Measurements from ENCODE around the gene MYOM3. TPM values are rescaled to one million over a fixed set of nuclear protein-coding genes. Genes with fewer than 3 reads are reported as not detected.

Gene MYOM3
- total and polyA plus RNA-seq, 4 experiments from 2014 or later, result not detected

- intact Hi-C loops (cut with micrococcal nuclease), result no loop called here
- H3K4me3 Mint-ChIP-seq, result no peak overlapping the region
- no peaks in the 10 kb centered on the region for H3K36me3 Mint-ChIP-seq
- Histone ChIP-seq H3K9me3 (ENCODE audit: control insufficient read depth in 1 of 2, low read length in 2 of 2) (no peaks in the 10 kb centered on the region), H3K36me3 (ENCODE audit: insufficient read depth, low read length) (no peaks in the 10 kb centered on the region), H3K27ac (ENCODE audit: low read depth, low read length) (no peak overlapping the region), H3K4me3 (ENCODE audit: low read length in 2 of 2) (no peak overlapping the region), H3K27me3 (ENCODE audit: insufficient read depth, low read length) (no peaks in the 10 kb centered on the region), H3K4me1 (ENCODE audit: insufficient read depth, low read length) (peaks cover 10% of the 10 kb centered on the region)
- CTCF ChIA-PET (ENCODE audit: partially characterized antibody), result interaction anchor here (1.4 to 10.7 kb wide), 2 partner anchors 8 to 246 kb away, joined by 3 to 158 read pairs; no protein-coding TSS in a partner anchor
- peaks cover 11 to 22% of the 10 kb centered on the region in 2 donors for H3K27me3 Mint-ChIP-seq
- no peak overlapping the region for H3K27ac Mint-ChIP-seq
- peaks cover 7 to 11% (median 9%) of the 10 kb centered on the region in 4 donors for H3K4me1 Mint-ChIP-seq
- no peak for DNase-seq
- no peaks in the 10 kb centered on the region for H3K9me3 Mint-ChIP-seq
- POLR2A ChIA-PET (ENCODE audit: partially characterized antibody), result no interaction called here
Observed at GRCh38 chr1:24147194-24147593, 35.3 kb upstream of the MYOM3 start.

- H3K9me3 Mint-ChIP-seq, result no peaks in the 10 kb centered on the region
- intact Hi-C loops (cut with micrococcal nuclease), result no loop called here
Observed at GRCh38 chr1:24142546-24143534, 30.9 kb upstream of the MYOM3 start, which contains the start of gene IL22RA1. Gene IL22RA1 (minus strand): TSS chr1:24143140. CDS start chr1:24143082, 58 bp downstream.

GRCh38 chr1:24141311-24141997, 29.5 kb upstream of the MYOM3 start:
- H3K27me3 Mint-ChIP-seq, result peaks cover 1 to 12% of the 10 kb centered on the region in 2 donors
- no peaks in the 10 kb centered on the region for H3K4me1 Mint-ChIP-seq
- H3K4me3 ChIP-seq (ENCODE audit: low read length in 2 of 2), result no peak overlapping the region
- intact Hi-C loops (cut with micrococcal nuclease), result no loop called here
- H3K9me3 Mint-ChIP-seq, result no peaks in the 10 kb centered on the region
- H3K27ac Mint-ChIP-seq, result no peak overlapping the region
- DNase-seq, result no peak
- no peaks in the 10 kb centered on the region for H3K36me3 ChIP-seq (ENCODE audit: insufficient read depth, low read length)
- peak overlapping the region in 1 of 8 donors; percentile 17 for H3K4me3 Mint-ChIP-seq
- no peaks in the 10 kb centered on the region for H3K36me3 Mint-ChIP-seq
- ChIA-PET POLR2A (ENCODE audit: partially characterized antibody) (interaction anchor here (0.6 kb wide), 1 partner anchor 47 kb away, joined by 4 read pairs; no protein-coding TSS in a partner anchor), CTCF (ENCODE audit: partially characterized antibody) (interaction anchor here (1.7 kb wide), 1 partner anchor 9 kb away, joined by 5 read pairs; no protein-coding TSS in a partner anchor)
- no peaks in the 10 kb centered on the region for H3K27me3 ChIP-seq (ENCODE audit: insufficient read depth, low read length)
- H3K4me1 ChIP-seq (ENCODE audit: insufficient read depth, low read length), result no peaks in the 10 kb centered on the region
- no peaks in the 10 kb centered on the region for H3K9me3 ChIP-seq (ENCODE audit: control insufficient read depth in 1 of 2, low read length in 2 of 2)
- no peak overlapping the region for H3K27ac ChIP-seq (ENCODE audit: low read depth, low read length)

More at GRCh38 chr1:24142546-24143534, 30.9 kb upstream of the MYOM3 start, which contains the start of gene IL22RA1:
- no peaks in the 10 kb centered on the region for H3K36me3 ChIP-seq (ENCODE audit: insufficient read depth, low read length)
- no peak within 1 kb of the TSS for H3K4me3 ChIP-seq (ENCODE audit: low read length in 2 of 2)
- H3K4me1 ChIP-seq (ENCODE audit: insufficient read depth, low read length), result no peaks in the 10 kb centered on the region
- peaks cover 4 to 12% of the 10 kb centered on the region in 2 donors for H3K27me3 Mint-ChIP-seq
- ChIA-PET POLR2A (ENCODE audit: partially characterized antibody) (no interaction called here), CTCF (ENCODE audit: partially characterized antibody) (interaction anchor here (1.7 kb wide), 1 partner anchor 8 kb away, joined by 5 read pairs; no protein-coding TSS in a partner anchor)
- H3K36me3 Mint-ChIP-seq, result no peaks in the 10 kb centered on the region
- no peak within 1 kb of the TSS for H3K27ac Mint-ChIP-seq
- DNase-seq, result no peak
- H3K27ac ChIP-seq (ENCODE audit: low read depth, low read length), result no peak within 1 kb of the TSS
- H3K27me3 ChIP-seq (ENCODE audit: insufficient read depth, low read length), result no peaks in the 10 kb centered on the region
- no peak within 1 kb of the TSS for H3K4me3 Mint-ChIP-seq
- H3K9me3 ChIP-seq (ENCODE audit: control insufficient read depth in 1 of 2, low read length in 2 of 2), result no peaks in the 10 kb centered on the region
- H3K4me1 Mint-ChIP-seq, result no peaks in the 10 kb centered on the region

- H3K27me3 Mint-ChIP-seq, result peaks cover 1 to 9% of the 10 kb centered on the region in 2 donors
- ChIA-PET CTCF (ENCODE audit: partially characterized antibody) (interaction anchor here (1.9 kb wide), 1 partner anchor 10 kb away, joined by 7 read pairs; no protein-coding TSS in a partner anchor), POLR2A (ENCODE audit: partially characterized antibody) (no interaction called here)
- no peak overlapping the region for H3K27ac ChIP-seq (ENCODE audit: low read depth, low read length)
- DNase-seq, result no peak
- H3K4me3 Mint-ChIP-seq, result no peak overlapping the region
- H3K27me3 ChIP-seq (ENCODE audit: insufficient read depth, low read length), result no peaks in the 10 kb centered on the region
- intact Hi-C loops (cut with micrococcal nuclease), result no loop called here
- no peaks in the 10 kb centered on the region for H3K36me3 ChIP-seq (ENCODE audit: insufficient read depth, low read length)
- no peaks in the 10 kb centered on the region for H3K9me3 Mint-ChIP-seq
- H3K36me3 Mint-ChIP-seq, result no peaks in the 10 kb centered on the region
- H3K4me1 Mint-ChIP-seq, result no peaks in the 10 kb centered on the region
- no peak overlapping the region for H3K4me3 ChIP-seq (ENCODE audit: low read length in 2 of 2)
- H3K4me1 ChIP-seq (ENCODE audit: insufficient read depth, low read length), result no peaks in the 10 kb centered on the region
- no peak overlapping the region for H3K27ac Mint-ChIP-seq
- no peaks in the 10 kb centered on the region for H3K9me3 ChIP-seq (ENCODE audit: control insufficient read depth in 1 of 2, low read length in 2 of 2)
Observed at GRCh38 chr1:24140741-24141181, 28.8 kb upstream of the MYOM3 start.

GRCh38 chr1:24139841-24140425, 28.0 kb upstream of the MYOM3 start:
- DNase-seq, result no peak
- Histone ChIP-seq H3K9me3 (ENCODE audit: control insufficient read depth in 1 of 2, low read length in 2 of 2) (no peaks in the 10 kb centered on the region), H3K4me1 (ENCODE audit: insufficient read depth, low read length) (no peaks in the 10 kb centered on the region), H3K27me3 (ENCODE audit: insufficient read depth, low read length) (no peaks in the 10 kb centered on the region), H3K36me3 (ENCODE audit: insufficient read depth, low read length) (no peaks in the 10 kb centered on the region), H3K27ac (ENCODE audit: low read depth, low read length) (no peak overlapping the region), H3K4me3 (ENCODE audit: low read length in 2 of 2) (no peak overlapping the region)
- intact Hi-C loops (cut with micrococcal nuclease), result no loop called here
- POLR2A ChIA-PET (ENCODE audit: partially characterized antibody), result no interaction called here
- Mint-ChIP-seq H3K27ac (no peak overlapping the region), H3K4me1 (no peaks in the 10 kb centered on the region), H3K4me3 (no peak overlapping the region), H3K9me3 (peaks cover 0 to 2% (median 0%) of the 10 kb centered on the region in 8 donors), H3K36me3 (no peaks in the 10 kb centered on the region), H3K27me3 (peaks cover 1 to 9% of the 10 kb centered on the region in 2 donors)
- CTCF ChIA-PET (ENCODE audit: partially characterized antibody), result interaction anchor here (1.9 kb wide), 1 partner anchor 11 kb away, joined by 7 read pairs; no protein-coding TSS in a partner anchor

- ChIA-PET CTCF (ENCODE audit: partially characterized antibody) (interaction anchor here (1.1 to 1.9 kb wide), 2 partner anchors 9 to 12 kb away, joined by 3 to 7 read pairs; no protein-coding TSS in a partner anchor), POLR2A (ENCODE audit: partially characterized antibody) (no interaction called here)
- DNase-seq, result no peak
- no peaks in the 10 kb centered on the region for H3K4me1 ChIP-seq (ENCODE audit: insufficient read depth, low read length)
- no peaks in the 10 kb centered on the region for H3K27me3 ChIP-seq (ENCODE audit: insufficient read depth, low read length)
- Mint-ChIP-seq H3K9me3 (peaks cover 0 to 2% (median 0%) of the 10 kb centered on the region in 8 donors), H3K4me1 (no peaks in the 10 kb centered on the region), H3K27ac (no peak overlapping the region), H3K4me3 (no peak overlapping the region), H3K27me3 (peaks cover 1 to 5% of the 10 kb centered on the region in 2 donors), H3K36me3 (no peaks in the 10 kb centered on the region)
- no peaks in the 10 kb centered on the region for H3K36me3 ChIP-seq (ENCODE audit: insufficient read depth, low read length)
- H3K9me3 ChIP-seq (ENCODE audit: control insufficient read depth in 1 of 2, low read length in 2 of 2), result no peaks in the 10 kb centered on the region
- intact Hi-C loops (cut with micrococcal nuclease), result no loop called here
- no peak overlapping the region for H3K27ac ChIP-seq (ENCODE audit: low read depth, low read length)
- no peak overlapping the region for H3K4me3 ChIP-seq (ENCODE audit: low read length in 2 of 2)
Observed at GRCh38 chr1:24139222-24139489, 27.2 kb upstream of the MYOM3 start.

All from CD4-positive, alpha-beta memory T cell (primary cell).